Muscle layer of duodenum (tissue), 2 donors: ENCODE data around the gene SDK1.

ENCODE experiments used
- H3K27ac ChIP-seq: one replicate; pipeline ENCODE4 v1.7.0; 2013; ENCODE audit warnings: mild to moderate bottlenecking, low read length
- H3K27me3 ChIP-seq: one replicate; pipeline ENCODE4 v1.7.0; 2013; ENCODE audit warnings: low read depth, mild to moderate bottlenecking, control low read depth, low read length
- H3K36me3 ChIP-seq, 2 donors: one replicate each; pipeline ENCODE4 v1.7.0; 2013; ENCODE audit warnings: low read length in 2 of 2, control low read depth in 1 of 2, mild to moderate bottlenecking in 1 of 2; ENCODE audit not compliant: insufficient read depth in 2 of 2, control insufficient read depth in 1 of 2
- H3K4me1 ChIP-seq, 2 donors: one replicate each; pipeline ENCODE4 v1.7.0; 2013; ENCODE audit warnings: low read length in 2 of 2, mild to moderate bottlenecking in 2 of 2, control low read depth in 1 of 2, moderate library complexity in 1 of 2; ENCODE audit not compliant: insufficient read depth in 2 of 2, control insufficient read depth in 1 of 2
- H3K4me3 ChIP-seq, 2 donors: one replicate each; pipeline ENCODE4 v1.7.0; 2013; ENCODE audit warnings: low read length in 2 of 2, low read depth in 1 of 2, mild to moderate bottlenecking in 1 of 2
- H3K9me3 ChIP-seq, 2 donors: one replicate each; pipeline ENCODE4 v1.7.0; 2013; ENCODE audit warnings: low read length in 2 of 2, control low read depth in 1 of 2, mild to moderate bottlenecking in 1 of 2; ENCODE audit not compliant: control insufficient read depth in 1 of 2
- donor health status: healthy.

SDK1 gene

DNA sequence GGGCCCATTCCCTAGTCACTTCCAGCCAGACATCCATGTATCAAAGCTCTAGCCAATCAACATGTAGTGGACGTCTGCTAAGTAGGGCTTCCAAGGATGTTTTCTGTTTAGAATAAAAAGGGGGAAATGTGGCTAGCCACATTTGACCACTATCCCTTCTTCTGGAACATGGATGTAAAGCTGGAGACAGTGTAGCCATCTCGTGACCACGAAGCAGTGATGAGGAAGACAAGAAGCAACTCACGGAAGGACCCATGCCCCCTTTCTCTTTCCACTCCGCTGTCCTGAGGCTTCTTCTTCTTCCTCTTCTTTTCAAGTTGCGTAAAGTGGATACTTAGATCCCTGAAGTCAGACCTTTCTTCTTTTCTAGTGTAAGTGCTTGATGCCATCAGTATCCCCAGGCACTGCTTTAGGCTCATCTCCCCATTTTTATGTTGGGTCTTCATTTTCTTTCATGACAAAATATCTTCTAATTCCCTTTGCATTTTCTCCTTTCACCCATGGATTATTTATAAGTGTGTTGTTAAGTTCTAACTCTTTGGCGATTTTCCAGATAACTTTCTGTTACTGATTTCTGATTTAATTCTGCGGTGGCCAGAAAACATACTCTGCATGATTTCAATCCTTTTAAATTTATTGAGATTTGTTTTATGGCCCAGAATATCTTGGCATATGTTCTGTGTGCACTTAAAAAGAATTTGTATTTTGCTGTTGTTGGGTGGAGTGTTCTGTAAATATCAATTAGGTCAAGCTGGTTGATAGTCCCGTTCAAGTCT, 594.5 kb downstream of the SDK1 start:
- Histone ChIP-seq H3K4me1 (no peaks in the 10 kb centered on the region), H3K27ac (no peak overlapping the region), H3K4me3 (no peak overlapping the region)

GRCh38 chr7:3896169-3896765, 595.2 kb downstream of the SDK1 start:
- Histone ChIP-seq H3K36me3 (no peaks in the 10 kb centered on the region), H3K27me3 (no peaks in the 10 kb centered on the region), H3K4me1 (no peaks in the 10 kb centered on the region), H3K4me3 (no peak overlapping the region), H3K9me3 (no peaks in the 10 kb centered on the region), H3K27ac (no peak overlapping the region)

More for the DNA sequence above, 594.5 kb downstream of the SDK1 start:
- H3K9me3 ChIP-seq: no peaks in the 10 kb centered on the region
- H3K36me3 ChIP-seq: no peaks in the 10 kb centered on the region
- no peaks in the 10 kb centered on the region for H3K27me3 ChIP-seq

- H3K9me3 ChIP-seq: no peaks in the 10 kb centered on the region
Observed at GRCh38 chr7:3897430-3898372, 596.6 kb downstream of the SDK1 start.

DNA sequence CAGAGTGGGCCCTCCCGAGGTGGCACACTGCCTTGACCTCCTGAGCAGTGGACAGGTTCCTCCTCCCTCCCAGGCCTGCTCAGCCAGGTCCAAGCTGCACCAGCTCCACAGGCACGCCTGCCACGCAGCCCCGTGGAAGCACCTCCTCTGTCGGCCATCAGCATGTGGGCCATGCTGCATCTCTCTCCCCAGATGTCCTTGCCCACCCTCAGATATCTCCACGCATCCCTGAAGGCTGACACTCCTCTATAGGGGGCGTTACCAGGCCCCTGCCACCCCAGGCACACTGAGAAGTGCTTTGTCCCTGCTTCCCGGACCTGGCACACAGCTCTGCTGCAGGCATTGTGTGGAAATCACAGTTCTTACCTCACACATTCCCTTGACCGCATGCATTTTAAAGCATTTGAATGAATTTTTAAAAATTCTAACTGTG, 598.5 kb downstream of the SDK1 start:
- no peak overlapping the region for H3K27ac ChIP-seq
- H3K9me3 ChIP-seq: no peaks in the 10 kb centered on the region
- no peaks in the 10 kb centered on the region for H3K27me3 ChIP-seq

More at GRCh38 chr7:3897430-3898372, 596.6 kb downstream of the SDK1 start:
- H3K27me3 ChIP-seq: no peaks in the 10 kb centered on the region
- H3K36me3 ChIP-seq: no peaks in the 10 kb centered on the region
- no peak overlapping the region for H3K27ac ChIP-seq
- H3K4me3 ChIP-seq: no peak overlapping the region
- no peaks in the 10 kb centered on the region for H3K4me1 ChIP-seq

DNA sequence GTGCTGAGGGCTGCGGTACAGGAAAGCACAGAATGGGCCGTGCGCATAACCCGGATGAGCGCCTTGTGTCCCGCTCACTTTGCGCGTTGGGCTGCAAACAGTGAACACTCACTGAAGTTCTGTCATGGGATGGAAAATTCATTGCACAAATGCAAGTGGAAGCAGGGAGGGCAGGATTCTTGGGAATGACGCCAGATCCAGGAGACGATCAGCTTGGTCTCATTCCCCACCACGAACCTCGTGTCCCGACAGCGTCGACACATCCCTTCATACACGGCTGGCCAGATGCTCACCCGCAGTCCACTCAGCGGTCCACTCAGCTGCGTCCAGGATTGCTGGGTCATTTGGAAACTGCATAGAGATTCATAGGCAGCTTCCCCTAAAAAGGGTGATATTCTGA, 607.1 kb downstream of the SDK1 start:
- Histone ChIP-seq H3K36me3 (no peaks in the 10 kb centered on the region), H3K9me3 (no peaks in the 10 kb centered on the region), H3K27ac (no peak overlapping the region), H3K4me1 (no peaks in the 10 kb centered on the region), H3K4me3 (no peak overlapping the region), H3K27me3 (no peaks in the 10 kb centered on the region)

More for the DNA sequence above, 598.5 kb downstream of the SDK1 start:
- Histone ChIP-seq H3K4me3 (no peak overlapping the region), H3K4me1 (no peaks in the 10 kb centered on the region), H3K36me3 (no peaks in the 10 kb centered on the region)

DNA sequence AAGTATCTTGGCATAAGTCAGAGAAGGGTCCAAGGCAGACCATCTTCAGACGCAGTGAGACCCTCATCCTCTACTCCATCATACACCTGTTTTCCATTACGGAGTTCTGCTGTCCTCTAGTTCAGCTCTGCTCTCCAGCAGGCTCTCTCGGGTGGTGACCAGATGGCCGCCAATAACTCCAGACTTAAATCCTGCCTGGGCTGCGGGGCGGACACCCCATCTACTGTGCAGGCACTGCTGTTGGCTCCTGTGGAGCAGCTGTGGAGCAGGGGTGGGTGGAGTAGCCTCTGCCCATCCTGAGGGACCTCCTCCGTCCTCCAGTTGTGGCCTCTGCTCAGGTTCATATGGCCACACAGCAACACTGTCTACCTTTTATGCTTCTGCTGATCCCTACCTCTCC, 608.1 kb downstream of the SDK1 start:
- H3K27me3 ChIP-seq: no peaks in the 10 kb centered on the region
- H3K27ac ChIP-seq: no peak overlapping the region
- H3K9me3 ChIP-seq: no peaks in the 10 kb centered on the region
- no peaks in the 10 kb centered on the region for H3K36me3 ChIP-seq
- no peaks in the 10 kb centered on the region for H3K4me1 ChIP-seq
- H3K4me3 ChIP-seq: no peak overlapping the region

DNA sequence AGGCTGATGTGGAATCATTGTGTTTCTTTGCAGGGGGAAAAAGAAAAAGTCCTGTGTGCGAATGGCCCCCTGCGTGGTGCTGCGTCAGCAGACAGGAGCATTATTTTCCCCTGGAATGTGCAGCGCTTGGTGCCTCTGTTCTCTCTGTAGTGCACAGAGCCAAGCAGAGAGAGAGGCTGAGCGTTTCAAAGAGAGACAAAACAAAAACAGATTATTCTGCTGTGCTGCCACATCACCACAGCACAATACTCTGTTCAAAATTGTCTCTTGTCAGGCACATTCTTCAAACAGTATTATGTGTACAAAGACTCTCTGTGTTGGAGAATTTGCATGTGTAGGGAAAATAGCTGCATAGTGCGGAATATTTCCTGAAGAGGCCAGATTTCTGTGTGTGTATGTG, 609.0 kb downstream of the SDK1 start:
- Histone ChIP-seq H3K4me1 (no peaks in the 10 kb centered on the region), H3K36me3 (no peaks in the 10 kb centered on the region), H3K4me3 (no peak overlapping the region), H3K27ac (no peak overlapping the region), H3K27me3 (no peaks in the 10 kb centered on the region), H3K9me3 (no peaks in the 10 kb centered on the region)

- Histone ChIP-seq H3K9me3 (no peaks in the 10 kb centered on the region), H3K4me1 (no peaks in the 10 kb centered on the region), H3K27ac (no peak overlapping the region), H3K4me3 (no peak overlapping the region), H3K27me3 (no peaks in the 10 kb centered on the region), H3K36me3 (no peaks in the 10 kb centered on the region)
Observed at GRCh38 chr7:3911685-3912084, 610.6 kb downstream of the SDK1 start.

DNA sequence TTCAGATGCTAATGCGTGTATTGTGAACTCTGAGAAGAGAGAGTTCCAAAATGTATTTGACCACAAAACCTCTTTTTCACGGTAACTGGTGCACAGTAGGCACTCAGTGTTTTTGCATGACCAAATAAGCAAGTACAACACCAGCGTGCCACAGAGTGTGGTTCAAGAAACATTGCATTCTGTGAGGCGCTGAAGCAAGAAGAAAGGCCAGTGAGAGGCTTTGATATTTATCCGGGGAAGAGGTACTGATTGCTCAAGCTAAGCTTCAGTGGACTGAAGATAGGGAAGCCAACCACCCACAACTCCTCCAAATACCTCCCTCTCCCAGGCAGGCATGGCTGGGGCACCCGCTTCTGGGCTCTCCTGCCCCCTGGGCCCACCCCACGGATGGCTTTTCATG, 611.2 kb downstream of the SDK1 start:
- no peaks in the 10 kb centered on the region for H3K36me3 ChIP-seq

DNA sequence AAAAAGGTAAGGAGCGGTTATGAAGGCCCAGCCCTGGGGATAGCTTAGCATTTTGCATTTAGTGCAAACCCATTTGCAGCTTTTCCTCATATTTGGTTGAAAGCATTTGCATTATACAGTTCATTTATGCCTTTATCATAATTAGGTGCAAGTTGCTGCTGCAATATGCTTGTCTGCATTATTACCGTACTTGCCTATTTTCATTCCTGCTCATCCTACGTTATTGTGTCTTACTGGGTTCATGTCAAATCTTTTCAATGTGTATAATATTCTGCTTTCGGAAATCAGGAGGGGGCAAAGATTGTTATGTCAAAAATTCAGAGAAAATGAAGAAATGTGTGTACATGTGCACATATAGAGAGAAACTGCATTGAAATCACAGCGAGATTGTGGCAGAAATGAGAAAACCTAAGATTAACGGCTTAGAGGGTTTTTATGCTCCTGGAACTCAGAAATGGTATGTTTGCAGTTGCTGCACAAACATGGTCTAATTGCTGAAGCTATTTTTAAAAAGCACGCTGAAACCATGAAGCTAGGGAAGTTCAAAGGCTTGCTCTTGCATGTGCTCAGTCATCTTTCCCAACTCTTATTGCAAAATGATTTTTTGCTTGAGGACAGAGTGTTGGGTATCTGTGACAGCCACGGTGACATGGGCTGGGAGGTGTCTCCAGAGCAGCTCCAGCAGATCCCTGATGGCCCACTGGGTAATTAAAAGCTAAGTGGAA, 613.2 kb downstream of the SDK1 start:
- Histone ChIP-seq H3K27me3 (no peaks in the 10 kb centered on the region), H3K9me3 (no peaks in the 10 kb centered on the region), H3K27ac (no peak overlapping the region), H3K4me1 (no peaks in the 10 kb centered on the region), H3K36me3 (no peaks in the 10 kb centered on the region), H3K4me3 (no peak overlapping the region)

More for the DNA sequence above, 611.2 kb downstream of the SDK1 start:
- no peaks in the 10 kb centered on the region for H3K9me3 ChIP-seq
- H3K4me1 ChIP-seq: no peaks in the 10 kb centered on the region
- no peak overlapping the region for H3K27ac ChIP-seq
- no peaks in the 10 kb centered on the region for H3K27me3 ChIP-seq
- no peak overlapping the region for H3K4me3 ChIP-seq
